NCI-H2081 treated with DMSO at 0.1 percent for 48 hours (cell line): ENCODE measurements around the gene MYO1D.
"Not testable (repeated sequence)": the region's sequence is repeated elsewhere in the genome, so short reads cannot be mapped to it uniquely, and the experiment has no call there.

Experiments used
- DNase-seq: peaks from one replicate; lab custom pipeline; 2025; lab: John Stamatoyannopoulos, UW

The MYO1D gene

DNA sequence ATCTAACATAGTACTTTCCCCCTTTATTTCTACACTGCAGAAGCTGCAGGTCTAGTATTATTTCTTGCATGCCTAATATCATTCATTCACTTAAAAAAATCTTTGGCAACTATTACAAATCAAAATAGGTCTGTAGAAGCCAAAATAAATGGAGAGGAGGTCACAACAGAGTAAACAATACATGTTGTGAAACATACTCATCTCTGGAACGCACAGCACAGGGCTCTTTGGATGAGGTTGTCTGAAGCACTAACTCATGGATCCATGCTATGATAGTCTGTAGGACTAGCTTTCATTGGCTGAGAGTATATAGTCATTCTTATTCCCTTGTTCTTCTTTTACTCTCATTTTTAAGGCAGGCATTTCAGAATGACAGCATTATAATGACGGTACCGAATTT lies 21.3 kb downstream of the MYO1D start:
- DNase-seq: no peak

GRCh38 chr17:32854832-32855389 lies 22.0 kb downstream of the MYO1D start:
- no peak for DNase-seq

- no peak for DNase-seq
These were observed 22.7 kb downstream of the MYO1D start for GRCh38 chr17:32854207-32854606.

DNA sequence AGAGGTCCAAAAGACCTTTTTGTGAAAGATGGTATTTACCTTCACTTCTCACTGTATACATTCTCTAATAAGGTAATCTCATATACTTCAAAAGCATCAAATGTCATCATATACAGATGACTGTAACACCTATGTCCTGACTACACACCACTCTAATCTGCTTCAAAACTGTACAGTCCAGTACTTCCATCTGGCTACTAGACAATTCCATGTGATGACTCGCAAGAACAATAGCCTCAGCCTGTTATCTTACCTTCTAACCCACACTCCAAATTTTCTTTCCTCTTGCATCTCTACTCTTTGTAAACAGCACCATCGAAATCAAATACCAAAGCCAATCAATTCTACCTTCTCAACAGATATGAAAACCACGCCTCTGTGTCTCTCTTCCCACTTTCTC lies 24.1 kb downstream of the MYO1D start:
- no peak for DNase-seq

DNA sequence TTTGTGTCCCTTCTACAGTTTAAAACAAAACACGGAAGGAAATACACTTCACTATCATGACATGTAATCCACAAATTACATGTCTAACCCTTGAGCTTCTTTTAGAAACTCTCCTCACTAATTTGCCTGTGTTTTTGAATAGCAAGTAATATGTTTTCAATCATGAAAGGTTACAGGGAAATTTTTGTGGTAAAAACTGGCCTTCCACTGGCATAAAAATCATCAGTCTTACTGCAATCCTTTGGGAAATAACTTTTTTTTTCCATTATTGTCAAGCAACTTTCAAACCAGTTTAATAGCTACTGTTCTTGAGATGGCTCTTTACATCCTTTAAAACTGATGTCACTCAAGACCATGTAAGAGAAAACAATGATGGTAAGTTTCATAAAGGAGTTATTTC lies 27.0 kb downstream of the MYO1D start:
- DNase-seq: no peak

- no peak for DNase-seq
These were observed 28.9 kb downstream of the MYO1D start for GRCh38 chr17:32847977-32848376.

GRCh38 chr17:32846143-32846542 lies 30.8 kb downstream of the MYO1D start:
- no peak for DNase-seq

- DNase-seq: no peak
These were observed 36.7 kb downstream of the MYO1D start for GRCh38 chr17:32840241-32840640.

- no peak for DNase-seq
These were observed 40.4 kb downstream of the MYO1D start for GRCh38 chr17:32836527-32836926.

DNA sequence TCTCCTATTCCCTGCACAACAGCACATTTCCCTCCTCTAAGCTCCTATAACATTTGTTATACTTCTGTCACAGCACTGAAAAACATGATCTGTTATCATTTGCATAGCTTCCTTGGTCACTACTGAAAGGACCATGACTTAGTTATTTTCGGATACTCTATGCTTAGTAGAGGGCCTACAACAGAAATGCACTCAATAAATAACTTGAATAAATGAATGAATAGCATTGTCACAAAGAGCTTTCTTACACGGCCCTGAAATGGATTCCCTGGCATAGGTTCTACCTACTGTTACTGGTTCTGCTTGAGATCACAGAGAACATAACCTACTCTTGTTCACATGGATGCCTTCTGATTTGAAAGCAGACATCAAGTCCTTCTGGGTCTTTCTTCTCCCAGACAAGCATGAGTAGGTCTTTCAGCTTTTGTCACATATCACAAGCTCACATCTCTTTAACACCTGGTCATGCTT lies 41.6 kb downstream of the MYO1D start:
- no peak for DNase-seq

- DNase-seq: no peak
These were observed 42.8 kb downstream of the MYO1D start for GRCh38 chr17:32834104-32834503.

- no peak for DNase-seq
These were observed 43.4 kb downstream of the MYO1D start for GRCh38 chr17:32833526-32833925.

- DNase-seq: no peak
These were observed 43.8 kb downstream of the MYO1D start for GRCh38 chr17:32833076-32833475.

- DNase-seq: no peak
These were observed 45.2 kb downstream of the MYO1D start for GRCh38 chr17:32831627-32832243.

DNA sequence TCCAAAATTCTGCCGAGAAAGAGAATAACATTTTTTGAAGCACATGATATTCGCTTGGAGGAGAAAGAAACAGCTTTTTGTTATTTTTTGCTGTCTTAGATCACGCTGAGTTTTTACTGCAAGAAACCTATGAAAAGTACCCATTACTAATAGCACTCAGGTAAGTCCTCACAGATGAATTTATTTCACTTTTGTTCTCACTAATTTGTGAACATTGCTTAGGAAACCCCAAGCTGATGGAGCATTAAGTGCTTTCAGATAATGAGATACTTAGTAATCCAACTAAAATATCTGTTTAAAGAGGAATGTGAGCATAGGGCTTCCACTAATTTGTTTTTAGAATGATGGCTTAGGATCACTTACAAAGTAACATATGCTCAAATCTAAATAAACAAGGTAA lies 45.7 kb downstream of the MYO1D start:
- DNase-seq: no peak

GRCh38 chr17:32828822-32829221 lies 48.1 kb downstream of the MYO1D start:
- no peak for DNase-seq

DNA sequence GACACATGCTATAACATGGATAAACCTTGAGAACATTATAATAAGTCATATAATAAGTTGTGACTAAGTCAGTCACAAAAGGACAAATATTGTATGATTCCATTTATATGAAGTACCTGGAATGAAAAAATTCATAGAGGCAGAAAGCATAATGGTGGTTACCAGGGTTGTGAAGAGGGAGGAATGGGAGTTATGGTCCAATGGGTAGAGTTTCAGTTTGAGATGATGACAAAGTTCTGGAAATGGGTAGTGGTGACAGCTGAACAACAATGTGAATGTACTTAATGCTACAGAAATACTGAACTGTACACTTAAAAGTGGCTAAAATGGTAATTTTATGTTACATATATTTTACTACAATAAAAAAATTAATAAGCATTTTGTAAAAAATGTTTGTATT lies 49.7 kb downstream of the MYO1D start:
- DNase-seq: no peak

GRCh38 chr17:32826076-32826475 lies 50.8 kb downstream of the MYO1D start:
- no peak for DNase-seq

DNA sequence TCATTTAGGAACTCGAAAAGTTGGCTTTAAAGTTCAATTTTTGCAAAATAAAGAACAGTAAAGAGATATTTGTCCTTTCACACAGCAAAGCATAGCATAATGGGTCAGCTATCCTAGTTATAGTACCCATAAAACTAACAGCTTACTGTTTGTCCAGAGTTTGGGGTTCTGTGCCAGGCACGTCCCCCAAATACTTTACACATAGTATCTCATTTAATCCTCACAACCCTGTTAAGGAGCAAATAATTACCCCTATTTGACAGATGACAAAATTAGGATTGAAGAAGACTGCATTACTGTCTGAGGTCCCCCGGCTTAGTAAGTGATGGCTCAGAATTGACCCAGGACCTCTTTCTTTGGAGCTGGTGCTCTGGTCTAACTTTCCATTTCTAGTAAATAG lies 52.6 kb downstream of the MYO1D start:
- no peak for DNase-seq

DNA sequence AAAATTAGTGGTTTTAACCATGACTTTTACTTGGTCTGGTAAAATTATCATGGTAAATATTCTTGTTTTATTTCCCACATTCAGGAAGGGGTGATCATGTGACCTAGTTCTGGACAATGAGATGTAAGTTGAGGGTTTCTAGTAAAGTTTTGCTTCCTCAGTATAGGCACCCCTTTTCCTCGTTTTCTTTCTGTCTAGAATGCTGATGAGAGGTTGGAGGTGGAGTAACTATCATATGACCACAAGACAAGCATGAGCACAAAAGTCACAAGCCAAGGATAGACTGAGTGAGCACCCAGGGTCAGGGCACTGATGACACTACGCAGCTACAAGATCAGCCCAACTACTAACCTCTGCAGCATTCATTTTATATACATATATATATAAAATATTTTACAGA lies 53.9 kb downstream of the MYO1D start:
- no peak for DNase-seq

GRCh38 chr17:32821987-32822934 lies 54.7 kb downstream of the MYO1D start:
- DNase-seq: not testable (repeated sequence)

DNA sequence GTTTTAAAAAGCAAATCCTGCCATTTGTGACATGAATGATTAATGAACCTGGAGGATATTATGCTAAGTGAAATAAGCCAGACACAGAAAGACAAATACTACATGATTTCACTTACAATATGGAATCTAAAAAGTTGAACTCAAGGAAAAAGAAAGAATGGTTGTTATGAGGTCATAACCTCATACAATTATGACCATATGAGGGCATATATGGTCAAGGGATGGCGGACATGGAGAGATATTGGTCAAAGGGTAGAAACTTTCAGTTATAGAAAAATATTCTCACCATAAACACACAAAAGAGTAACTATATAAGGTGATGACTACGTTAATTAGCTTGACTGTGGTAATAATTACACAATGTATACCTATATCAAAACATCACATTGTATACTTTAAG lies 56.5 kb downstream of the MYO1D start:
- DNase-seq: no peak

- no peak for DNase-seq
These were observed 57.1 kb downstream of the MYO1D start for GRCh38 chr17:32819787-32820186.
